ENCODE data around the gene BTNL2. TPM values are rescaled to one million over a fixed set of nuclear protein-coding genes. Genes with fewer than 3 reads are reported as not detected.

Gene BTNL2
- total RNA-seq, 2 experiments from 2014 or later, result not detected

GRCh38 chr6:32427934-32428474 is 21.0 kb upstream of the BTNL2 start:
- ATAC-seq (ENCODE audit: poor library complexity) (no peak), DNase-seq (no peak)
- Histone ChIP-seq H3K27ac (ENCODE audit: low read depth in 1 of 2, low read length in 2 of 2) (no peak overlapping the region), H3K36me3 (ENCODE audit: insufficient read depth, low read length) (no peaks in the 10 kb centered on the region), H3K4me3 (ENCODE audit: low read length) (no peak overlapping the region), H3K27me3 (ENCODE audit: control insufficient read depth in 1 of 2, insufficient read depth in 2 of 2, low read length in 2 of 2) (no peaks in the 10 kb centered on the region), H3K4me1 (ENCODE audit: insufficient read depth, low read length) (no peaks in the 10 kb centered on the region), H3K9me3 (ENCODE audit: control insufficient read depth in 1 of 2, insufficient read depth in 1 of 2, low read length in 2 of 2) (no peaks in the 10 kb centered on the region)
- peaks cover 13% of the 10 kb centered on the region for H3K27me3 Mint-ChIP-seq
- H3K4me1 Mint-ChIP-seq (ENCODE audit: low read depth), result no peaks in the 10 kb centered on the region
- POLR2A ChIA-PET, result no interaction called here
- no peak overlapping the region for H3K27ac Mint-ChIP-seq
- H3K9me3 Mint-ChIP-seq, result no peaks in the 10 kb centered on the region
- H3K36me3 Mint-ChIP-seq (ENCODE audit: low read depth), result no peaks in the 10 kb centered on the region
- intact Hi-C loops (cut with DNase I, micrococcal nuclease), result no loop called here
- no peak overlapping the region for H3K4me3 Mint-ChIP-seq
- TF ChIP-seq CTCF (IDR thresholded peaks at IDR 0.05), result no peak
- CTCF ChIA-PET, result no interaction called here

- H3K27me3 Mint-ChIP-seq, result peaks cover 13% of the 10 kb centered on the region
Observed at GRCh38 chr6:32427218-32427617, 20.2 kb upstream of the BTNL2 start.

GRCh38 chr6:32426338-32426737 is 19.4 kb upstream of the BTNL2 start:
- H3K4me3 ChIP-seq (ENCODE audit: low read length), result no peak overlapping the region
- no peak overlapping the region for H3K27ac Mint-ChIP-seq
- H3K4me1 Mint-ChIP-seq (ENCODE audit: low read depth), result no peaks in the 10 kb centered on the region
- H3K27ac ChIP-seq (ENCODE audit: low read depth in 1 of 2, low read length in 2 of 2), result no peak overlapping the region
- TF ChIP-seq CTCF (IDR thresholded peaks at IDR 0.05), result no peak
- no peak for DNase-seq
- no peaks in the 10 kb centered on the region for H3K36me3 ChIP-seq (ENCODE audit: insufficient read depth, low read length)
- H3K9me3 Mint-ChIP-seq, result no peaks in the 10 kb centered on the region
- no peak overlapping the region for H3K4me3 Mint-ChIP-seq
- H3K9me3 ChIP-seq (ENCODE audit: control insufficient read depth in 1 of 2, insufficient read depth in 1 of 2, low read length in 2 of 2), result no peaks in the 10 kb centered on the region
- H3K4me1 ChIP-seq (ENCODE audit: insufficient read depth, low read length), result no peaks in the 10 kb centered on the region
- peaks cover 20% of the 10 kb centered on the region for H3K27me3 Mint-ChIP-seq
- no peak for ATAC-seq (ENCODE audit: poor library complexity)
- ChIA-PET POLR2A (no interaction called here), CTCF (no interaction called here)
- intact Hi-C loops (cut with DNase I, micrococcal nuclease), result no loop called here
- no peaks in the 10 kb centered on the region for H3K27me3 ChIP-seq (ENCODE audit: control insufficient read depth in 1 of 2, insufficient read depth in 2 of 2, low read length in 2 of 2)
- no peaks in the 10 kb centered on the region for H3K36me3 Mint-ChIP-seq (ENCODE audit: low read depth)

More at GRCh38 chr6:32427218-32427617, 20.2 kb upstream of the BTNL2 start:
- H3K36me3 Mint-ChIP-seq (ENCODE audit: low read depth), result no peaks in the 10 kb centered on the region
- TF ChIP-seq CTCF (IDR thresholded peaks at IDR 0.05), result no peak
- H3K9me3 ChIP-seq (ENCODE audit: control insufficient read depth in 1 of 2, insufficient read depth in 1 of 2, low read length in 2 of 2), result no peaks in the 10 kb centered on the region
- ChIA-PET POLR2A (no interaction called here), CTCF (no interaction called here)
- H3K4me3 ChIP-seq (ENCODE audit: low read length), result no peak overlapping the region
- ATAC-seq (ENCODE audit: poor library complexity) (no peak), DNase-seq (no peak)
- no peak overlapping the region for H3K27ac Mint-ChIP-seq
- no peaks in the 10 kb centered on the region for H3K4me1 ChIP-seq (ENCODE audit: insufficient read depth, low read length)
- no peaks in the 10 kb centered on the region for H3K4me1 Mint-ChIP-seq (ENCODE audit: low read depth)
- no peak overlapping the region for H3K27ac ChIP-seq (ENCODE audit: low read depth in 1 of 2, low read length in 2 of 2)
- no peaks in the 10 kb centered on the region for H3K27me3 ChIP-seq (ENCODE audit: control insufficient read depth in 1 of 2, insufficient read depth in 2 of 2, low read length in 2 of 2)
- H3K9me3 Mint-ChIP-seq, result no peaks in the 10 kb centered on the region
- intact Hi-C loops (cut with DNase I, micrococcal nuclease), result no loop called here
- no peak overlapping the region for H3K4me3 Mint-ChIP-seq
- no peaks in the 10 kb centered on the region for H3K36me3 ChIP-seq (ENCODE audit: insufficient read depth, low read length)
